Endothelial cell of umbilical vein (primary cell): Measurements from ENCODE around the gene LENEP.

Experiments used
- EZH2 ChIP-seq: IDR thresholded peaks from 2 replicates; pipeline ENCODE4 v1.6.1; 2012; ENCODE audit warnings: borderline replicate concordance, low read depth, mild to moderate bottlenecking, moderate library complexity, low read length, inconsistent platforms; ENCODE audit not compliant: severe bottlenecking
- GATA2 ChIP-seq: IDR thresholded peaks from 2 replicates; pipeline ENCODE4 v1.7.0; 2011; ENCODE audit warnings: low read depth, mild to moderate bottlenecking, moderate library complexity, mixed read lengths, low read length; ENCODE audit not compliant: insufficient read length, insufficient read depth
- MAX ChIP-seq: IDR thresholded peaks from 2 replicates; pipeline ENCODE4 v1.6.1; 2011; ENCODE audit not compliant: insufficient read depth, insufficient read length
- POLR2A ChIP-seq: IDR thresholded peaks from 2 replicates; pipeline ENCODE4 v1.6.1; 2012; ENCODE audit warnings: low read depth, mild to moderate bottlenecking, control low read depth, low read length
- POLR2AphosphoS5 ChIP-seq: IDR thresholded peaks from 2 replicates; pipeline ENCODE4 v1.6.1; 2012; ENCODE audit warnings: low read depth, mild to moderate bottlenecking, control low read depth, low read length, moderate library complexity; ENCODE audit not compliant: insufficient read depth
- TF ChIP-seq, protein P1 (sequence below), 2 donors: IDR thresholded peaks; 1 replicate in 1 of 2; 2 replicates in 1 of 2; pipeline ENCODE4 v1.5.1; 2011; ENCODE audit warnings: low read length in 2 of 2, mild to moderate bottlenecking in 2 of 2, moderate library complexity in 2 of 2, control low read depth in 1 of 2, inconsistent platforms in 1 of 2, low read depth in 1 of 2; ENCODE audit not compliant: insufficient read depth in 1 of 2; ENCODE audit errors: extremely low read depth in 1 of 2

GRCh38 chr1:154994269-154994587 lies 842 bp downstream of the LENEP start:
- TF ChIP-seq, protein P1, sequence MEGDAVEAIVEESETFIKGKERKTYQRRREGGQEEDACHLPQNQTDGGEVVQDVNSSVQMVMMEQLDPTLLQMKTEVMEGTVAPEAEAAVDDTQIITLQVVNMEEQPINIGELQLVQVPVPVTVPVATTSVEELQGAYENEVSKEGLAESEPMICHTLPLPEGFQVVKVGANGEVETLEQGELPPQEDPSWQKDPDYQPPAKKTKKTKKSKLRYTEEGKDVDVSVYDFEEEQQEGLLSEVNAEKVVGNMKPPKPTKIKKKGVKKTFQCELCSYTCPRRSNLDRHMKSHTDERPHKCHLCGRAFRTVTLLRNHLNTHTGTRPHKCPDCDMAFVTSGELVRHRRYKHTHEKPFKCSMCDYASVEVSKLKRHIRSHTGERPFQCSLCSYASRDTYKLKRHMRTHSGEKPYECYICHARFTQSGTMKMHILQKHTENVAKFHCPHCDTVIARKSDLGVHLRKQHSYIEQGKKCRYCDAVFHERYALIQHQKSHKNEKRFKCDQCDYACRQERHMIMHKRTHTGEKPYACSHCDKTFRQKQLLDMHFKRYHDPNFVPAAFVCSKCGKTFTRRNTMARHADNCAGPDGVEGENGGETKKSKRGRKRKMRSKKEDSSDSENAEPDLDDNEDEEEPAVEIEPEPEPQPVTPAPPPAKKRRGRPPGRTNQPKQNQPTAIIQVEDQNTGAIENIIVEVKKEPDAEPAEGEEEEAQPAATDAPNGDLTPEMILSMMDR (IDR thresholded peaks at IDR 0.05; ENCODE audit: extremely low read depth in 1 of 2, insufficient read depth in 1 of 2, low read depth in 1 of 2, low read length in 2 of 2) = no peak
- no peak for TF ChIP-seq GATA2
- TF ChIP-seq POLR2A = no peak
- TF ChIP-seq POLR2AphosphoS5 = no peak
- TF ChIP-seq MAX = no peak
- TF ChIP-seq EZH2 = no peak
